ENCODE results near the gene ZBTB17.

GRCh38 chr1:15915991-15916390 is 59.9 kb downstream of the ZBTB17 start:
- TF ChIP-seq POLR2A (IDR thresholded peaks at IDR 0.05) (no peak), POLR2AphosphoS5 (IDR thresholded peaks at IDR 0.05) (no peak)
- TF ChIP-seq, protein P1, sequence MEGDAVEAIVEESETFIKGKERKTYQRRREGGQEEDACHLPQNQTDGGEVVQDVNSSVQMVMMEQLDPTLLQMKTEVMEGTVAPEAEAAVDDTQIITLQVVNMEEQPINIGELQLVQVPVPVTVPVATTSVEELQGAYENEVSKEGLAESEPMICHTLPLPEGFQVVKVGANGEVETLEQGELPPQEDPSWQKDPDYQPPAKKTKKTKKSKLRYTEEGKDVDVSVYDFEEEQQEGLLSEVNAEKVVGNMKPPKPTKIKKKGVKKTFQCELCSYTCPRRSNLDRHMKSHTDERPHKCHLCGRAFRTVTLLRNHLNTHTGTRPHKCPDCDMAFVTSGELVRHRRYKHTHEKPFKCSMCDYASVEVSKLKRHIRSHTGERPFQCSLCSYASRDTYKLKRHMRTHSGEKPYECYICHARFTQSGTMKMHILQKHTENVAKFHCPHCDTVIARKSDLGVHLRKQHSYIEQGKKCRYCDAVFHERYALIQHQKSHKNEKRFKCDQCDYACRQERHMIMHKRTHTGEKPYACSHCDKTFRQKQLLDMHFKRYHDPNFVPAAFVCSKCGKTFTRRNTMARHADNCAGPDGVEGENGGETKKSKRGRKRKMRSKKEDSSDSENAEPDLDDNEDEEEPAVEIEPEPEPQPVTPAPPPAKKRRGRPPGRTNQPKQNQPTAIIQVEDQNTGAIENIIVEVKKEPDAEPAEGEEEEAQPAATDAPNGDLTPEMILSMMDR (IDR thresholded peaks at IDR 0.05) = no peak
